Measurements from ENCODE around the gene RBMS1. TPM values are rescaled to one million over a fixed set of nuclear protein-coding genes. Genes with fewer than 3 reads are reported as not detected.

Gene RBMS1
- polyA plus RNA-seq, 1 donor from 2014 or later: 8.4 TPM

- Histone ChIP-seq H3K4me3 (ENCODE audit: low read length) (no peak overlapping the region), H3F3A (ENCODE audit: insufficient read depth, low read length, poor library complexity, severe bottlenecking) (no peaks in the 10 kb centered on the region), H2AFZ (ENCODE audit: low read depth, low read length) (no peak overlapping the region), H3K27me3 (ENCODE audit: insufficient read depth, low read depth, low read length) (no peaks in the 10 kb centered on the region), H4K20me1 (ENCODE audit: insufficient read depth) (no peaks in the 10 kb centered on the region), H3K9me2 (ENCODE audit: insufficient read depth, low read length) (no peaks in the 10 kb centered on the region), H3K27ac (ENCODE audit: low read length) (no peak overlapping the region), H3K9ac (ENCODE audit: low read length) (no peak overlapping the region), H3K4me2 (ENCODE audit: low read length) (no peak overlapping the region), H3K9me3 (ENCODE audit: low read length) (no peaks in the 10 kb centered on the region), H3K36me3 (ENCODE audit: insufficient read depth, low read length) (no peaks in the 10 kb centered on the region), H3K79me2 (replicated peaks; ENCODE audit: insufficient read depth, low read length) (no peaks in the 10 kb centered on the region)
- TF ChIP-seq TAF1 (IDR thresholded peaks at IDR 0.05; ENCODE audit: low read depth) (no peak), EZH2 (IDR thresholded peaks at IDR 0.05; ENCODE audit: borderline replicate concordance, insufficient read depth, low read length, poor library complexity, severe bottlenecking) (no peak), CTCF (IDR thresholded peaks at IDR 0.05; ENCODE audit: poor library complexity, severe bottlenecking) (no peak), EP300 (conservative IDR thresholded peaks at IDR 0.05; ENCODE audit: poor library complexity, severe bottlenecking) (no peak), REST (IDR thresholded peaks at IDR 0.05; ENCODE audit: borderline replicate concordance) (no peak), RAD21 (conservative IDR thresholded peaks at IDR 0.05) (no peak), MXI1 (conservative IDR thresholded peaks at IDR 0.05; ENCODE audit: poor library complexity, severe bottlenecking) (no peak), POLR2AphosphoS5 (IDR thresholded peaks at IDR 0.05) (no peak), SMC3 (conservative IDR thresholded peaks at IDR 0.05; ENCODE audit: poor library complexity) (no peak)
Observed at GRCh38 chr2:160501370-160501769, 7.8 kb upstream of the RBMS1 start.

- no peak overlapping the region for H2AFZ ChIP-seq (ENCODE audit: low read depth, low read length)
Observed at GRCh38 chr2:160499865-160500264, 6.3 kb upstream of the RBMS1 start.

More at GRCh38 chr2:160499865-160500264, 6.3 kb upstream of the RBMS1 start:
- TF ChIP-seq CTCF (IDR thresholded peaks at IDR 0.05; ENCODE audit: poor library complexity, severe bottlenecking) (no peak), MXI1 (conservative IDR thresholded peaks at IDR 0.05; ENCODE audit: poor library complexity, severe bottlenecking) (no peak), RAD21 (conservative IDR thresholded peaks at IDR 0.05) (no peak), REST (IDR thresholded peaks at IDR 0.05; ENCODE audit: borderline replicate concordance) (no peak), EZH2 (IDR thresholded peaks at IDR 0.05; ENCODE audit: borderline replicate concordance, insufficient read depth, low read length, poor library complexity, severe bottlenecking) (no peak), EP300 (conservative IDR thresholded peaks at IDR 0.05; ENCODE audit: poor library complexity, severe bottlenecking) (no peak), POLR2AphosphoS5 (IDR thresholded peaks at IDR 0.05) (no peak)
- Histone ChIP-seq H3F3A (ENCODE audit: insufficient read depth, low read length, poor library complexity, severe bottlenecking) (no peaks in the 10 kb centered on the region), H3K9ac (ENCODE audit: low read length) (no peak overlapping the region), H3K27me3 (ENCODE audit: insufficient read depth, low read depth, low read length) (peaks cover 13% of the 10 kb centered on the region), H4K20me1 (ENCODE audit: insufficient read depth) (no peaks in the 10 kb centered on the region), H3K4me3 (ENCODE audit: low read length) (no peak overlapping the region), H3K9me2 (ENCODE audit: insufficient read depth, low read length) (no peaks in the 10 kb centered on the region), H3K27ac (ENCODE audit: low read length) (no peak overlapping the region), H3K4me2 (ENCODE audit: low read length) (no peak overlapping the region), H3K79me2 (replicated peaks; ENCODE audit: insufficient read depth, low read length) (no peaks in the 10 kb centered on the region), H3K36me3 (ENCODE audit: insufficient read depth, low read length) (no peaks in the 10 kb centered on the region), H3K9me3 (ENCODE audit: low read length) (no peaks in the 10 kb centered on the region)

Measured in neural cell (in vitro differentiated cells).